ENCODE data around the gene LHFPL6.

GRCh38 chr13:39506559-39507390 is 96.2 kb downstream of the LHFPL6 start:
- TF ChIP-seq CTCF (IDR thresholded peaks at IDR 0.05) (no peak), POLR2AphosphoS5 (IDR thresholded peaks at IDR 0.05; ENCODE audit: insufficient read depth in 1 of 2, low read depth in 1 of 2) (no peak)

Data from vagina (tissue), 2 donors.